ENCODE measurements around the gene RREB1. TPM values are rescaled to one million over a fixed set of nuclear protein-coding genes. Genes with fewer than 3 reads are reported as not detected.

The RREB1 gene
- total RNA-seq, 2 experiments from 2014 or later = 37.0 to 39.1 TPM

GRCh38 chr6:7230956-7231713 lies 123.4 kb downstream of the RREB1 start:
- Mint-ChIP-seq H3K36me3 (peaks cover 35% of the 10 kb centered on the region), H3K4me1 (peaks cover 19% of the 10 kb centered on the region), H3K27me3 (no peaks in the 10 kb centered on the region), H3K9me3 (no peaks in the 10 kb centered on the region), H3K27ac (no peak overlapping the region), H3K4me3 (no peak overlapping the region)
- ATAC-seq (ENCODE audit: low read depth) (no peak), DNase-seq (no peak)
- POLR2A ChIA-PET = interaction anchor here (0.5 kb wide), 1 partner anchor 76 kb away, joined by 5 read pairs; no protein-coding TSS in a partner anchor

- no peaks in the 10 kb centered on the region for H3K27me3 Mint-ChIP-seq
- DNase-seq (no peak), ATAC-seq (ENCODE audit: low read depth) (no peak)
- peaks cover 19% of the 10 kb centered on the region for H3K4me1 Mint-ChIP-seq
- peaks cover 29% of the 10 kb centered on the region for H3K36me3 Mint-ChIP-seq
- POLR2A ChIA-PET = no interaction called here
- no peaks in the 10 kb centered on the region for H3K9me3 Mint-ChIP-seq
- peak overlapping the region; percentile 45 for H3K27ac Mint-ChIP-seq
- no peak overlapping the region for H3K4me3 Mint-ChIP-seq
Measured at GRCh38 chr6:7232351-7232750, 124.6 kb downstream of the RREB1 start.

- Mint-ChIP-seq H3K4me1 (peaks cover 23% of the 10 kb centered on the region), H3K27ac (no peak overlapping the region), H3K36me3 (peaks cover 20% of the 10 kb centered on the region), H3K9me3 (no peaks in the 10 kb centered on the region), H3K27me3 (no peaks in the 10 kb centered on the region), H3K4me3 (no peak overlapping the region)
- POLR2A ChIA-PET = no interaction called here
- DNase-seq = no peak
- no peak for ATAC-seq (ENCODE audit: low read depth)
Measured at GRCh38 chr6:7234547-7234946, 126.8 kb downstream of the RREB1 start.

- POLR2A ChIA-PET = no interaction called here
- no peak for DNase-seq
- Mint-ChIP-seq H3K4me3 (no peak overlapping the region), H3K27ac (no peak overlapping the region), H3K4me1 (peaks cover 23% of the 10 kb centered on the region), H3K36me3 (peaks cover 18% of the 10 kb centered on the region), H3K27me3 (no peaks in the 10 kb centered on the region), H3K9me3 (no peaks in the 10 kb centered on the region)
- ATAC-seq (ENCODE audit: low read depth) = peak; percentile 22
Measured at GRCh38 chr6:7235712-7236305, 128.0 kb downstream of the RREB1 start.

GRCh38 chr6:7236306-7237209 lies 128.8 kb downstream of the RREB1 start:
- Mint-ChIP-seq H3K4me3 (no peak overlapping the region), H3K36me3 (peaks cover 21% of the 10 kb centered on the region), H3K9me3 (no peaks in the 10 kb centered on the region), H3K27ac (no peak overlapping the region), H3K4me1 (peaks cover 25% of the 10 kb centered on the region), H3K27me3 (no peaks in the 10 kb centered on the region)
- POLR2A ChIA-PET = no interaction called here
- ATAC-seq (ENCODE audit: low read depth) = no peak
- DNase-seq = no peak

- Mint-ChIP-seq H3K36me3 (peaks cover 14% of the 10 kb centered on the region), H3K9me3 (no peaks in the 10 kb centered on the region), H3K27ac (no peak overlapping the region), H3K4me3 (no peak overlapping the region), H3K4me1 (peaks cover 19% of the 10 kb centered on the region), H3K27me3 (no peaks in the 10 kb centered on the region)
- POLR2A ChIA-PET = no interaction called here
- ATAC-seq (ENCODE audit: low read depth) = no peak
- no peak for DNase-seq
Measured at GRCh38 chr6:7237653-7238188, 130.0 kb downstream of the RREB1 start.

- ATAC-seq (ENCODE audit: low read depth) (no peak), DNase-seq (no peak)
- H3K27me3 Mint-ChIP-seq = no peaks in the 10 kb centered on the region
- no peak overlapping the region for H3K4me3 Mint-ChIP-seq
- H3K36me3 Mint-ChIP-seq = peaks cover 14% of the 10 kb centered on the region
- H3K27ac Mint-ChIP-seq = no peak overlapping the region
- no peaks in the 10 kb centered on the region for H3K9me3 Mint-ChIP-seq
- POLR2A ChIA-PET = no interaction called here
- peaks cover 21% of the 10 kb centered on the region for H3K4me1 Mint-ChIP-seq
Measured at GRCh38 chr6:7238526-7238899, 130.8 kb downstream of the RREB1 start.

DNA sequence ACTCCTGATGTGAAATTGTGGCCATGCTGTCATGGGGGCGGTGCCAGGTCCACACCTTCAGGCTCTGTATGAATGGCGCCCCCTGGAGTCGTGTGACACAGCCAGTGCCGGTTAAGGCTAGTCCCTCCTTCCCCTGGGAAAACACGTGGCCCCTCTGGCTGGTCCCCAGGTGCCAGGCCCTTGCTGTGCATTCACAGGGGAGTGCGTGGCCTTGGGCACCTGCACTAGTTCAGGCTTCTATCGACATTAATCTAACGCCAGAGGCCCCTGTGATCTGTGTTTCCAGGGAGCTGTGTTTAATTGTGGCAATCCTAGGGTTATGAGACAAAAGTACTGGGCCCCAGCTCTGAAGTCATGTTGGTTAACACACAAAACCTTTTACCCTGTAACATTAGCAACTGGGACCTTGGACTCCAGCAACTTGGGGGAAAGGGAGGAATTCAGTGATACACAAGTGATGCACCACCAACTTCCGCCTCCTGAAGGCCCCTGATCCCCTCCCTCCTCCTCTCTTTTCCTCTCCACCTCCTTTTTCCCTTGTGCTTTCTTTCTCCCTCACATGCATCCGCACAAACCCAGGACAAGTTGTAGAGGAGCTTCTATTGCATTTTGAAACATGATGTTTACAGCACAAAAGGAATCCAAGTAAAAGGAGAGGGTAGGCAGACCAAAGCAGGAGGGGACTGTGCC lies 131.3 kb downstream of the RREB1 start:
- peaks cover 12% of the 10 kb centered on the region for H3K36me3 Mint-ChIP-seq
- POLR2A ChIA-PET = no interaction called here

DNA sequence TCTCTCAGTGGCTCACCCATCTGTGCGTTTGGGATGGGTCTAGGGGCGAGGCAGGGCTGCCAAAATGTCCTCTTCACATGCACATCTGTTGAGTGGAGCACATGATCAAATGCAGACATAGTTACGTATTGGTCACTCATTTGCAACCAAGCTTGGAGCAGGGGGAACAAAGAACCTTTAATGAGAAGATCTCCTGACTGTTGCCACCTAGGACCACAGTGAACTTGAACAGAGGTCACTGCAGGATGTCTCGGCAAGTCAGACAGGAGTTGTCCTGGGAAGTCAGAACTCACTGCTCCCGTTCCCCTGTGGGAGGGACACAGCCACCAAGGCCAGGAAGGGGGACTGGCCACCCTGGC lies 131.8 kb downstream of the RREB1 start:
- no peaks in the 10 kb centered on the region for H3K9me3 Mint-ChIP-seq
- H3K27ac Mint-ChIP-seq = no peak overlapping the region
- peaks cover 15% of the 10 kb centered on the region for H3K4me1 Mint-ChIP-seq
- H3K36me3 Mint-ChIP-seq = peaks cover 10% of the 10 kb centered on the region
- POLR2A ChIA-PET = no interaction called here
- ATAC-seq (ENCODE audit: low read depth) (no peak), DNase-seq (no peak)
- no peaks in the 10 kb centered on the region for H3K27me3 Mint-ChIP-seq
- no peak overlapping the region for H3K4me3 Mint-ChIP-seq

More for the DNA sequence above, 131.3 kb downstream of the RREB1 start:
- Mint-ChIP-seq H3K4me1 (peaks cover 17% of the 10 kb centered on the region), H3K27ac (no peak overlapping the region), H3K4me3 (no peak overlapping the region), H3K9me3 (no peaks in the 10 kb centered on the region), H3K27me3 (no peaks in the 10 kb centered on the region)
- DNase-seq (peak; percentile 74), ATAC-seq (ENCODE audit: low read depth) (peak; percentile 62)

DNA sequence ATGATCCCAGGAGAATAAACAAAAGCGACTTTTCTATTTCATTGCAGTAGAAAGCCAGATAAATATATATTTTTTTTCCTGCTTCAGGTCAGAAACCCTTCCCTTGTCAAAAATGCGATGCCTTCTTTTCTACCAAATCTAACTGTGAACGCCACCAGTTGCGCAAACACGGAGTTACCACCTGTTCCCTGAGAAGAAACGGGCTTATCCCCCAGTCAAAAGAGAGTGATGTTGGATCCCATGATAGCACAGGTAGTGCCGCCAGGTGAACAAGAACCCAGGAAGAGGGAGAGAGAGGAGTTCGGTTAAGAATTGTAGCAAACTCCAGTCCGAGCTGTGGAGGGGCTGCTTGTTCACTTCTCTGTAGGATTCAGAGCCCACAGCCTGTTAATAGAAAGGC lies 132.6 kb downstream of the RREB1 start:
- no peak overlapping the region for H3K4me3 Mint-ChIP-seq
- POLR2A ChIA-PET = no interaction called here

GRCh38 chr6:7241160-7241559 lies 133.4 kb downstream of the RREB1 start:
- ATAC-seq (ENCODE audit: low read depth) (no peak), DNase-seq (no peak)
- H3K27ac Mint-ChIP-seq = peak overlapping the region; percentile 67
- no peak overlapping the region for H3K4me3 Mint-ChIP-seq
- no peaks in the 10 kb centered on the region for H3K27me3 Mint-ChIP-seq
- POLR2A ChIA-PET = no interaction called here
- H3K9me3 Mint-ChIP-seq = no peaks in the 10 kb centered on the region
- peaks cover 4% of the 10 kb centered on the region for H3K36me3 Mint-ChIP-seq
- H3K4me1 Mint-ChIP-seq = peaks cover 11% of the 10 kb centered on the region

More for the DNA sequence above, 132.6 kb downstream of the RREB1 start:
- DNase-seq (no peak), ATAC-seq (ENCODE audit: low read depth) (no peak)
- Mint-ChIP-seq H3K27me3 (no peaks in the 10 kb centered on the region), H3K36me3 (peaks cover 8% of the 10 kb centered on the region), H3K4me1 (peaks cover 13% of the 10 kb centered on the region), H3K9me3 (no peaks in the 10 kb centered on the region), H3K27ac (no peak overlapping the region)

DNA sequence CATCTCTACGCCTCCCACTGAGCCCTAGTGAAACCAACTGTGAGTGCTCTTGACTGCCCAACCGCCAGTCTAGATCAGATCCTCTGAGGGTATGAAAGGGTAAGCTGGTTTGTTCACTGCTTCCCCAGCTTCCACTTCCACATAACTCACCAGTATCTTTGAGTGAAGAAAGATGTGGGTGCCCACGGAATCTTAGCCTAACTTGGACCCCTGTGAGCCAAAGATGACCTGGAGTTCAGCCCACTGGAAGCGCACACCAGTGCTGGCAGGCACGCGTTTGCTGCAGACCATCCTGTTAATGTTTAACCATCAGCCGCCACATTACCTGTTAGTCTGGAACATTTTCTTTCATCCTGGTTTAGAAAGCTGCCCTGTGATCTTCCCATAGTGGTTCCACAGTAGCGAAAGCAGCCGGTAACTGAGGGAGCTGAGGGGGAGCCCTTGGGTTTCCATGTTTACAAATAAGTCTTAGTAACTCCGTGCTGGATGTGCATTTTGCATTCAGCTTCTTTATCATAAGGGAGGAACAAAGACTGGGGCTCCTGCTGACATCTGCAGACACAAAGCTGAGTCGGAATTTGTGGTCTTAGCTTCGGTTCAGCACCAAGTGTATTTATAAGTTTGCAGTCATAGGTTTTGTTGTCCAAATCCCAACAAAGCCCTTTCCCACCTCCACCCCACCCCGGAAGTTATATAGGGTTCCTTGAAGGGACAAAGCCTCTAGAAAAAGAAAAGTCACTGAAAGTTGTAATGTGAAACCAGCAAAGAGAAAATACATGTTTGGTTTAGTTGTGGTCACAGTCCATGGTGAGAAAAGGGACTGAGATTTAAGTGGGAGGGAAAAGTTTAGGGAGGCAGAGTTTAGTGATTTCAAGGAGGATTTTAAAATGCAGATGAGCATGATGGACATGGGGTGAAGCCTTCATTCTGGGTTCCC lies 134.2 kb downstream of the RREB1 start:
- Mint-ChIP-seq H3K36me3 (peaks cover 5% of the 10 kb centered on the region), H3K27me3 (no peaks in the 10 kb centered on the region), H3K27ac (peak overlapping the region; percentile 0), H3K4me3 (no peak overlapping the region), H3K9me3 (no peaks in the 10 kb centered on the region), H3K4me1 (peaks cover 11% of the 10 kb centered on the region)
- ATAC-seq (ENCODE audit: low read depth) = no peak
- no peak for DNase-seq
- POLR2A ChIA-PET = no interaction called here
